Measurements from ENCODE around the gene ITGB7. TPM values are rescaled to one million over a fixed set of nuclear protein-coding genes. Genes with fewer than 3 reads are reported as not detected.

Gene ITGB7
- total and polyA plus RNA-seq, 11 donors, result 0.12 to 11.6 (median 1.1) TPM

DNA sequence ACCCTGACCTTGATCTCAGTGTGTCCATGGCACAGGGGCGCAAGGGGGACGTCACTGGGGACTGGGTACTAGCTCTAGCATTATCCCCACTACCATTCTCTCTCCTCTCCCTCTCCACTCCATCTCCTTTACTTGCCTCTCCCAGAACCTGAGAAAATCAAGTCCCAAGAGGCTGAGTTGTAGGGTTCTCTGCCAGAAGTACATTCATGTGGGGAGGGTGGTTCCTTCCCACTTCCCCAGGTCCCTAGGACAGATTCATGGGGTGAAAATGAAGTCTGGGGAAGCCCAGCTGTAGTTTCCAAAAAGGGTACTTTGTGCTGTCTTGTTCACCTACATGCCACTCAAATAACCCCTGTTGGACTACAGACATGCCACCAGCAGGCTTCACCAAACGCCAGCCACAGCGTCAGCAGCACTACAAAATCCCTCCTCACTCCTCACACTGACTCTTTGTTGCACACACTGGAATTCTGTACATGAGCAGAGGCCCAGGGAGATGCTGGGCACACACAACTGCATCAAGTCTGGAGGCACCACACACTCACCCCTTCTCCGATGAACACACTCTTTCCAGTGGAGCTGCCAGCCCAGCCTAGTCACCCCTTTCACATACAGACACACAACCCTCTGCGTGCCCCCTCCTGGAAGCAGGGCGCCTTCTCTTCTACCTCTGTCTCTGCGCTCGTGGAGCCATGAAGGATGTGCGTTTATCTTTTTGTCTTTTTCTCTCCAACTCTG lies 18.0 kb upstream of the ITGB7 start:
- Histone ChIP-seq H3K4me3 (no peak overlapping the region), H3K36me3 (peaks cover 0 to 5% (median 0%) of the 10 kb centered on the region in 9 donors), H3K27me3 (no peaks in the 10 kb centered on the region), H3K27ac (peak overlapping the region in 5 of 12 donors; percentile 19 to 100 (median 99)), H3K9me3 (no peaks in the 10 kb centered on the region), H3K4me1 (peaks cover 0 to 41% (median 34%) of the 10 kb centered on the region in 12 donors)
- intact Hi-C loops (cut with DNase I), result loop anchor here in 1 of 10 donors (5.0 kb wide), 1 partner anchor 42 kb away; the partner anchor contains the start of gene ESPL1
- 84 to 90% (median 88%) methylated on average over 10 of the region's 10 CpGs for WGBS, 4 donors
- DNase-seq, result no peak
- TF ChIP-seq, protein P1, sequence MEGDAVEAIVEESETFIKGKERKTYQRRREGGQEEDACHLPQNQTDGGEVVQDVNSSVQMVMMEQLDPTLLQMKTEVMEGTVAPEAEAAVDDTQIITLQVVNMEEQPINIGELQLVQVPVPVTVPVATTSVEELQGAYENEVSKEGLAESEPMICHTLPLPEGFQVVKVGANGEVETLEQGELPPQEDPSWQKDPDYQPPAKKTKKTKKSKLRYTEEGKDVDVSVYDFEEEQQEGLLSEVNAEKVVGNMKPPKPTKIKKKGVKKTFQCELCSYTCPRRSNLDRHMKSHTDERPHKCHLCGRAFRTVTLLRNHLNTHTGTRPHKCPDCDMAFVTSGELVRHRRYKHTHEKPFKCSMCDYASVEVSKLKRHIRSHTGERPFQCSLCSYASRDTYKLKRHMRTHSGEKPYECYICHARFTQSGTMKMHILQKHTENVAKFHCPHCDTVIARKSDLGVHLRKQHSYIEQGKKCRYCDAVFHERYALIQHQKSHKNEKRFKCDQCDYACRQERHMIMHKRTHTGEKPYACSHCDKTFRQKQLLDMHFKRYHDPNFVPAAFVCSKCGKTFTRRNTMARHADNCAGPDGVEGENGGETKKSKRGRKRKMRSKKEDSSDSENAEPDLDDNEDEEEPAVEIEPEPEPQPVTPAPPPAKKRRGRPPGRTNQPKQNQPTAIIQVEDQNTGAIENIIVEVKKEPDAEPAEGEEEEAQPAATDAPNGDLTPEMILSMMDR (IDR thresholded peaks at IDR 0.05), result no peak
- TF ChIP-seq POLR2A (IDR thresholded peaks at IDR 0.05), result no peak
- ATAC-seq, result no peak

DNA sequence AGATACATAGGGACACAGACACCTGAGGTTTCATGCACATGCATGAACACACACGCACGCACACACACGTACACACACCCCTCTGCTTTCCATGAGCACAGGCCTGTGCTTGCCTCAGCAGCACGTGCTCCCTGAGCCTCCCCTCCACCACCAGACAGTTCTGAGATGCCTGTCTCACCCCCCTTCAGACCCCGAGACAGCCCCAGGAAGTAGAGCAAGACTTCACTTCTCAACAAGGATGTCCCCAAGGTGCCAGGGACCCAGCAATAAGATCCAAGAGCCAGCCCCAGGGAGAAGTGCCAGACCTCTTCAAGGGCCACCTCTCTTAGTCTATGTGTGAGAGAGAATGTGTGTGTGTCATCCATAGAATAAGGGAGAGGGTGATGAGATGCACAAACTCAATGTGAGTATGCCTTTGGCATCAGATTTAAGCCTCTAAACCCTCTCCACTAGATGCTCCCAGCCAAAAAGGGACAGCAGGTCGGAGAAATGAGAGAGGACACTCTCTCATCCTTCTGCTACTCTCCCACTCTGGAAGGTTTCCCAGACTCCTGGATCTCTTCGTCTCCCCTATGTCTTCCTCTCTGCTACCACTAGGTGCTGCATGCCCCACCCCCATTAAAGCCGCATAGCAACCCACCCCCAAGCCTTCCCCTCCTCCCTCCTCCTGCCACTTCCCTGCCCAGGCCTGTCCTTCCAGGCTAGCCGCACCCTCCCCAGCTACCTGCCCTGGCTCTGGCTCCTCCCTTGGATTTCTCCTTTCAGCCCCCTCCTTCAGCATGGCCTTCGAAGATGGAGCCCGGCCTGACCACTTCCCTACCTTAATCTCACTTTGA lies 17.2 kb upstream of the ITGB7 start:
- H3K36me3 ChIP-seq, result peaks cover 0 to 5% (median 0%) of the 10 kb centered on the region in 9 donors
- H3K4me3 ChIP-seq, result no peak overlapping the region
- TF ChIP-seq POLR2A (IDR thresholded peaks at IDR 0.05), result no peak
- TF ChIP-seq, protein P1 (IDR thresholded peaks at IDR 0.05), result peak in 2 of 12 donors; percentile 7 to 16
- peak overlapping the region in 11 of 12 donors; percentile 26 to 100 (median 99) for H3K27ac ChIP-seq
- DNase-seq (no peak), ATAC-seq (no peak)
- intact Hi-C loops (cut with DNase I), result loop anchor here in 1 of 10 donors (5.0 kb wide), 1 partner anchor 43 kb away; the partner anchor contains the start of gene ESPL1
- H3K27me3 ChIP-seq, result no peaks in the 10 kb centered on the region
- WGBS, 4 donors, result 75 to 79% (median 75%) methylated on average over 10 to 11 of the region's 11 CpGs
- peaks cover 0 to 48% (median 34%) of the 10 kb centered on the region in 12 donors for H3K4me1 ChIP-seq
- no peaks in the 10 kb centered on the region for H3K9me3 ChIP-seq

DNA sequence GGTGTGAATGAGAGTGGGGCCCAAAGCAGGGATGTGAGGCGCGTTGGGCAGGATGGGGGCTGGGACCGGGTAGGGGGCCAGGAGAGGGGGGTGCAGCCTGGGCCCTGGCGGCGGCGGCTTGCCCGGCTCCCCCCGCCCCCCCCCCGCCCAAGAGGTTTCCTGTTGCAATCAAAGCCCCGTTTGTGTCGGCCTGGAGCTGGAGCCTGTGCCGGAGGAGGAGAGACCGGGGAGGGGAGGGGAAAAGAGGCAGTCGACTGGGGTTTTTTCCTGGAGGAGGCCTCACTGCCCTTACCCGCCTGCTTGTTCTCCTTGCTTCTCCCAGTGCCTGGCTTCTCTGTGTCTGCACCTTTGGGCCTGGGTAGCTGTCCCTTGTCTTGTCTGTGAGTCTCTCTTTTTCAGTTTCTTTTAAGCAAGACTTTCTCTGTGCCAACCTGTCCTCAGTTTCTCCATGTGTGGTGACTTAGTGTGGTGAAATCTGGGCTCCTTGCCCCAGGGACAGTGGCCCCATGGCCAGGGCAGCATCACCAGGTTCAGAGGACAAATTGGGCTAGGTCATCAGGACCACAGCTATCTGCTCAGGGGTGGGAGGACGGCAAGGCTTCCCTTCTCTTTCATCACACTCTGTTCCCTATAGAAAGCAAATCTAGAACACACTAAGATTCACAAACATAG lies 16.5 kb upstream of the ITGB7 start:
- Histone ChIP-seq H3K27ac (peak overlapping the region; percentile 26 to 100 (median 100)), H3K27me3 (no peaks in the 10 kb centered on the region), H3K36me3 (peaks cover 0 to 5% (median 0%) of the 10 kb centered on the region in 9 donors), H3K4me1 (peaks cover 0 to 55% (median 34%) of the 10 kb centered on the region in 12 donors), H3K4me3 (peak overlapping the region in 3 of 12 donors; percentile 3 to 14 (median 4)), H3K9me3 (no peaks in the 10 kb centered on the region)
- intact Hi-C loops (cut with DNase I), result loop anchor here in 2 of 10 donors (2.0 to 5.0 kb wide), 2 partner anchors 27 to 44 kb away; partner anchors contain the start of gene ESPL1 (in 1 of the 2)
- ATAC-seq, result no peak
- TF ChIP-seq, protein P1 (IDR thresholded peaks at IDR 0.05), result no peak
- TF ChIP-seq POLR2A (IDR thresholded peaks at IDR 0.05), result no peak
- 24 to 33% (median 29%) methylated on average over 15 to 16 of the region's 16 CpGs for WGBS, 4 donors
- DNase-seq, result peak in 4 of 5 donors; percentile 68 to 71 (median 69)
